Measurements from ENCODE around the gene COL9A3. TPM values are rescaled to one million over a fixed set of nuclear protein-coding genes. Genes with fewer than 3 reads are reported as not detected.
A peak's percentile ranks its signal among the peaks of the same experiment; 100 is the strongest.

COL9A3 gene
- total and polyA plus RNA-seq, 2 donors from 2014 or later = 2.3 to 4.3 TPM

DNA sequence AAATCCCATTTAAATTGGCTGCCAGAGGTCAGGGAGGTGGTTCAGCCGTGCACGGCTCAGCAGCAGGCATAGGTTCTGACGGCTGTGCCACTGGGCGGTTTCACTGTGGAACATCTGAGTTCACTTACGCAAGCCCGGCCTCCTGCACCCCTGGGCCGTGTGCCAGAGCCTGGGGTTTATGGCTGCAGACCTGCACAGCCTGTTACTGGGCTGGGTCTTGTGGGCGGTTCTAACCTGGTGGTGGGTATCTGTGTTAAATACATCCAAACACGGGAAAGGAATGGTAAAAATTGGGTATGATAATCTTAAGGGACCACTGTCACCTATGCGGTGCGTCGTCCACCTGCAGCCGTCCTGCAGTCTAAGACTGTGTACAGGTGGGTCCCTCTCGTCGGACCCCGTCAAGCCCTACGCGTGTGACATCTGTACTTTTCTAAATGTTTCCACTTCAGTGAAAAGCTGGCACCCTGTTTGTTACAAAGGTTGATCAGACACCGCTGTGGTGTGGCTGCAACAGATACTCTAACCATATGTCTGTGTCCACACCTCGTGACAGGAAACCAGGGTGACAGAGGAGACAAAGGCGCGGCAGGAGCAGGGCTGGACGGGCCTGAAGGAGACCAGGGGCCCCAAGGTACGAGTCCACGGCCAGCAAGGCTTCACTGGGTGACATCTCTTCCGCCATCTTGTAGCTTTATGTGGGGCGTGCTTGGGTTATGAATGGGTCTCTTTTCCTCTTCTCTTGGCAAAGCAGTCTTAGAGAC, 21.5 kb downstream of the COL9A3 start:
- DNase-seq (peak in 1 of 5 donors; percentile 91), FAIRE-seq (no peak)
- H3K36me3 ChIP-seq (ENCODE audit: control insufficient read depth in 2 of 3, insufficient read depth in 3 of 3, low read length in 3 of 3) = no peaks in the 10 kb centered on the region
- no peaks in the 10 kb centered on the region for H3K9me3 ChIP-seq (ENCODE audit: control insufficient read depth in 2 of 3, insufficient read depth in 1 of 3, low read length in 3 of 3)
- peaks cover 0 to 3% (median 2%) of the 10 kb centered on the region in 3 donors for H3K4me1 ChIP-seq (ENCODE audit: control insufficient read depth in 2 of 3, insufficient read depth in 2 of 3, low read depth in 1 of 3, low read length in 3 of 3)
- intact Hi-C loops (cut with DNase I) = no loop called here
- no peak overlapping the region for H3K9ac ChIP-seq (ENCODE audit: low read length in 3 of 3)
- H3K27ac ChIP-seq (ENCODE audit: low read depth in 2 of 2, low read length in 2 of 2) = no peak overlapping the region
- H3K4me3 ChIP-seq (ENCODE audit: low read length in 3 of 3) = no peak overlapping the region
- no peaks in the 10 kb centered on the region for H3K27me3 ChIP-seq (ENCODE audit: control insufficient read depth, insufficient read depth, low read length)
- TF ChIP-seq, protein P1, sequence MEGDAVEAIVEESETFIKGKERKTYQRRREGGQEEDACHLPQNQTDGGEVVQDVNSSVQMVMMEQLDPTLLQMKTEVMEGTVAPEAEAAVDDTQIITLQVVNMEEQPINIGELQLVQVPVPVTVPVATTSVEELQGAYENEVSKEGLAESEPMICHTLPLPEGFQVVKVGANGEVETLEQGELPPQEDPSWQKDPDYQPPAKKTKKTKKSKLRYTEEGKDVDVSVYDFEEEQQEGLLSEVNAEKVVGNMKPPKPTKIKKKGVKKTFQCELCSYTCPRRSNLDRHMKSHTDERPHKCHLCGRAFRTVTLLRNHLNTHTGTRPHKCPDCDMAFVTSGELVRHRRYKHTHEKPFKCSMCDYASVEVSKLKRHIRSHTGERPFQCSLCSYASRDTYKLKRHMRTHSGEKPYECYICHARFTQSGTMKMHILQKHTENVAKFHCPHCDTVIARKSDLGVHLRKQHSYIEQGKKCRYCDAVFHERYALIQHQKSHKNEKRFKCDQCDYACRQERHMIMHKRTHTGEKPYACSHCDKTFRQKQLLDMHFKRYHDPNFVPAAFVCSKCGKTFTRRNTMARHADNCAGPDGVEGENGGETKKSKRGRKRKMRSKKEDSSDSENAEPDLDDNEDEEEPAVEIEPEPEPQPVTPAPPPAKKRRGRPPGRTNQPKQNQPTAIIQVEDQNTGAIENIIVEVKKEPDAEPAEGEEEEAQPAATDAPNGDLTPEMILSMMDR (IDR thresholded peaks at IDR 0.05; ENCODE audit: borderline replicate concordance, extremely low read depth, insufficient read depth) = no peak

DNA sequence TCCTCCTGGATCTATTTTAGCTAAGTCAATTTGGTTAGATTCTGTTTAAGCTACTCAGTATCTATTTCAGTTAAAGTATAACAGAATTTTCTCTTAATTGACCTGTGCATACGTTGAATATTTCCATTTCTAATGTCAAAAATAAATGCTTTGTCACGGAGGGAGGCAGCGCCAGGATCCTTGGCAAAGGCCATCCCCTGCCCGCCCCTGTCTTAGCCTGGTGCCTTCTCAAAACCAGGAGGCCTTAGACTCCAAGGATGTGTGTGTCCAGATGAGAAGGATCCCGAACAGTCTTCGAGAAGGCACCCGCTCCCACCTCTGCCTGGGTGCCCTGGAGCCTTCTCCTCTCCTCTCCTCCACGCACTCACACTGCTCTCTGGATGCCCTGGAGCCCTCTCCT, 22.4 kb downstream of the COL9A3 start:
- Histone ChIP-seq H3K4me1 (ENCODE audit: control insufficient read depth in 2 of 3, insufficient read depth in 2 of 3, low read depth in 1 of 3, low read length in 3 of 3) (peaks cover 0 to 3% (median 2%) of the 10 kb centered on the region in 3 donors), H3K36me3 (ENCODE audit: control insufficient read depth in 2 of 3, insufficient read depth in 3 of 3, low read length in 3 of 3) (no peaks in the 10 kb centered on the region), H3K4me3 (ENCODE audit: low read length in 3 of 3) (no peak overlapping the region), H3K27me3 (ENCODE audit: control insufficient read depth, insufficient read depth, low read length) (no peaks in the 10 kb centered on the region), H3K9ac (ENCODE audit: low read length in 3 of 3) (no peak overlapping the region), H3K9me3 (ENCODE audit: control insufficient read depth in 2 of 3, insufficient read depth in 1 of 3, low read length in 3 of 3) (peaks cover 0 to 2% (median 0%) of the 10 kb centered on the region in 3 donors), H3K27ac (ENCODE audit: low read depth in 2 of 2, low read length in 2 of 2) (no peak overlapping the region)
- intact Hi-C loops (cut with DNase I) = no loop called here
- TF ChIP-seq, protein P1 (IDR thresholded peaks at IDR 0.05; ENCODE audit: borderline replicate concordance, extremely low read depth, insufficient read depth) = no peak
- no peak for FAIRE-seq
- DNase-seq = peak in 1 of 5 donors; percentile 43

DNA sequence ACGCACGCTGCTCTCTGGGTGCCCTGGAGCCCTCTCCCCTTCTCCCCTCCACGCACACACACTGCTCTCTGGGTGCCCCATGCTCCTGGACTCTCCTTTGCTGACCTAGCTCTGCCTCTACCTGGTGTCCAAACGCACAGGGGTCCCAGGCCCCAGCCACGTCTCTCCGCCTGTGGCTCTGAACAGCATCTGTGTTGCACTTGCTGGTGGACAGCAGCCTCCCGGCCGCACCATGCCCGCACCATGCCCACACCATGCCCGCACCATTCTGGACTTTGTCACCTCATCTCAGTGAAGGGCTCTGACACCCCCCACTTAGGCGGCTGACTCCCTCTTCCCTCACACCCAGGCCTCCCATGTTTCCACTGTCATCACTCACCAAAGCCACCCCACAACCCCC, 23.0 kb downstream of the COL9A3 start:
- no peak overlapping the region for H3K27ac ChIP-seq (ENCODE audit: low read depth in 2 of 2, low read length in 2 of 2)
- H3K4me1 ChIP-seq (ENCODE audit: control insufficient read depth in 2 of 3, insufficient read depth in 2 of 3, low read depth in 1 of 3, low read length in 3 of 3) = peaks cover 0 to 3% (median 2%) of the 10 kb centered on the region in 3 donors
- FAIRE-seq (no peak), DNase-seq (peak in 1 of 5 donors; percentile 59)
- intact Hi-C loops (cut with DNase I) = no loop called here
- no peaks in the 10 kb centered on the region for H3K36me3 ChIP-seq (ENCODE audit: control insufficient read depth in 2 of 3, insufficient read depth in 3 of 3, low read length in 3 of 3)
- H3K4me3 ChIP-seq (ENCODE audit: low read length in 3 of 3) = no peak overlapping the region
- H3K9ac ChIP-seq (ENCODE audit: low read length in 3 of 3) = no peak overlapping the region
- TF ChIP-seq, protein P1 (IDR thresholded peaks at IDR 0.05; ENCODE audit: borderline replicate concordance, extremely low read depth, insufficient read depth) = no peak
- H3K27me3 ChIP-seq (ENCODE audit: control insufficient read depth, insufficient read depth, low read length) = no peaks in the 10 kb centered on the region
- peaks cover 0 to 2% (median 0%) of the 10 kb centered on the region in 3 donors for H3K9me3 ChIP-seq (ENCODE audit: control insufficient read depth in 2 of 3, insufficient read depth in 1 of 3, low read length in 3 of 3)

All from kidney (tissue), 14 donors.